Right forelimb (tissue), 1 donor: Measurements from ENCODE around the gene DIPK1C.

ENCODE experiments used
- DNase-seq: peaks from one replicate; pipeline ENCODE4 v3.0.0-alpha.2; 2018

DIPK1C gene

GRCh38 chr18:74480149-74480651, 23.1 kb upstream of the DIPK1C start:
- DNase-seq, result no peak

- DNase-seq, result no peak
These were observed 22.5 kb upstream of the DIPK1C start for GRCh38 chr18:74479486-74480148.

DNA sequence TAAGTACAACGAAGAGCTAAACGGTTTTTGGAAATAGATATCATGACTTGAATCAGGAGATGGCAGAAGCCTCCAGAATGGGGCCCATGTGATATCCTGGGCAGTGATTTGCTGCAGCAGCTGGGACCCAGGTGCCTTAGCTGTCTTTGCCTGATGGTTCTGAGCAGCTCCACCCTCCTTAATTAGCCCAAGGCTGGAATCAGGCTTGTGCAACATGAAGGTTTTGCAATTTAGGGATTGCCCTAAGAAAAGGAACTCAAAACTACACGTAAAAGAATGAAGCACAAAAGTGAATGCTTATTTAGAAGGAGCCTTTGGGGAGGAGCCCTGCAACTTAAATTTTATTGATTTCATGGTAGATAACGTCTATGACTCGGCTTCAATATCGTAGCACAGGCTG, 21.8 kb upstream of the DIPK1C start:
- no peak for DNase-seq

GRCh38 chr18:74478316-74478715, 21.2 kb upstream of the DIPK1C start:
- no peak for DNase-seq

GRCh38 chr18:74477771-74478170, 20.7 kb upstream of the DIPK1C start:
- no peak for DNase-seq

DNA sequence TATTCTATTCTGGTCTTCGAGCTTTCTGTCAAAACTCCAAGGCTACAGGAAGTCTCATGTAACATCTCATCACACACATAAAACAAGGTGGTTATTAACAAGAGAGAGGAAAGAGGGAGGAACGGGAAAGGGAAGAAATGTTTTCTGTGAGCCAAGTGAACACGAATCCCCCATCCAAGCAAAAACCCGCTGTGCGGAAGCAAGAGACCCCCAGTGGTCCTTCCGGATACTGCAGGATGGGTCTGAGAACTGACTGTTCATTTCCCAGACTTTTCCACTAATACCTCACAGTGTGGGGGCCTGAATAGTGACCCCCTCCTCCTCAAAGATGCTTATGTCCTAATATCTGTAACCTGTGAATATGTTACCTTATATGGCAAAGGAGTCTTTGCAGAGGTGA, 19.0 kb upstream of the DIPK1C start:
- DNase-seq, result peak; percentile 76

GRCh38 chr18:74473976-74474640, 17.0 kb upstream of the DIPK1C start:
- no peak for DNase-seq

DNA sequence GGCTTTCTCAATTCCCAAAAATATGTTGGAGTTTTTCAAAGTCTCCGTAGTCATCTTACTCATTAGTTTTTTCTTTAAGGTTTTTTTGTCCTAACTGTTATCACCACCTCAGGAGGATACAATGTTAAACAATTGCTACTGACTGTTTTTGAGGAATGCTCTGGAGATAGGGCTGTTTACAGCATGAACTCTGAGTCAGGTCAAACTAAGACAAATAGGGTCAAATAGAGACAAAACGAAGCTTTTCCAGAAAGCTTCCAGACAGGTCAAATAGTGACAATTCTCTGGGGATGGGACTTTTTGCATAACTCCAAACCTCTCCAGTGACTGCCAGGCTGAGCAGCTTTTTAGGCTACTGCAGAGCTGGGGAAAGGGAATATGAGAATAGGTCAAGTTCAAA, 15.2 kb upstream of the DIPK1C start:
- no peak for DNase-seq

- DNase-seq, result no peak
These were observed 11.5 kb upstream of the DIPK1C start for GRCh38 chr18:74468547-74469061.

- DNase-seq, result no peak
These were observed 8.7 kb upstream of the DIPK1C start for GRCh38 chr18:74465775-74466174.

DNA sequence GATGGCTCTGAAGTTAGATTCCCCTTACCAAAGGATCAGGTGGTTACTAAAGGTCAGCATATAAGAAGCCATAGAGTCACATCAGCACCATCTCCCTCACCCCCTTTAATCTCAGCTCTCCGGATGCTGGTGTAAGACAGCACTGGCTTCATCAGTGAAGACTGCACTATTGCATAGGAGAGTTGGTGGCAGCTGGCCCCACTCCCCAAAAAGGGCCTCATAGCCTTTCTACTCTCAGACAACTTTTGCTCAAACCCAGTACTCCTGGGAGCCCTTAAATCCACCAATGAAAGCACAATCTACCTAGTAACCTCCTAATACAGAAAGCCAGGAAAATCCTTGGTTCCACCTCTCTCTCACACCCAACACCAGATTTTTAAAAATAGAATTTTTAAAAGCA, 6.9 kb upstream of the DIPK1C start:
- no peak for DNase-seq

GRCh38 chr18:74463254-74463653, 6.1 kb upstream of the DIPK1C start:
- no peak for DNase-seq

GRCh38 chr18:74460825-74461224, 3.7 kb upstream of the DIPK1C start:
- no peak for DNase-seq

DNA sequence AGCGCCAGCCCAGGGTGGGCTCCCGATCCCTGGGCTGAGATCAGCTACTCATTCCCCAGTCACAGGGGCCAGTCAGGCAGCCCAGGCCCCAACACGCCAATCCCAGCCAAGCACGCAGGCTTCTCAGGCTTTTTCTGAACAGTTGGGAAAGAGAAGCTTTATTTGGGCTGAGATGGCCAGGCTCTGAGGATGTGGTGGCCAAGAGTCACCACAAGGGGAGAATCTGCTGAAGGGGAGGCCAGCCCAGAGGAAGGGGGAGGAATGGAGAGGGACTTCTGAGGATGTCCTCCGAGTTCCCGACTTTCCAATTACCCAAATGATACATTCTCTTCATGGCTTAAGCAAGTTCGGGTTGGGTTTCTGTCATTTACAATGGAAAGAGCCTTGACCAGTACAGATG, 2.8 kb upstream of the DIPK1C start:
- DNase-seq, result no peak

GRCh38 chr18:74457725-74458421, 765 bp upstream of the DIPK1C start:
- no peak for DNase-seq

- DNase-seq, result no peak
These were observed 612 bp downstream of the DIPK1C start for GRCh38 chr18:74456349-74457042.

GRCh38 chr18:74456017-74456348, 1.1 kb downstream of the DIPK1C start:
- no peak for DNase-seq

DNA sequence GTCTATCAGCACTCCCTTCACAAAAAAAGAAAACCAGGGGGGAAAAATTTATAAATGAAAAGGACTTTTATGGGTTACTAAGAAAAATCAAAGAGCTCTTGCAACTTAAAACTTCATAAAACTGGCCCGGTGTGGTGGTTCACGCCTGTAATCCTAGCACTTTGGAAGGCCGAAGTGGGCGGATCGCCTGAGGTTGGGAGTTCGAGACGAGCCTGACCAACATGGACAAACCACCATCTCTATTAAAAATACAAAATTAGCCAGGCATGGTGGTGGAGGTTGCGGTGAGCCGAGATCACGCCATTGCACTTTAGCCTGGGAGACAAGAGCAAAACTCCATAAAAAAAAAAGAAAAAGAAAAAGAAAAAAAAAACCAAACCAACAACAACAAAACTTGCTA, 1.7 kb downstream of the DIPK1C start:
- DNase-seq, result no peak

DNA sequence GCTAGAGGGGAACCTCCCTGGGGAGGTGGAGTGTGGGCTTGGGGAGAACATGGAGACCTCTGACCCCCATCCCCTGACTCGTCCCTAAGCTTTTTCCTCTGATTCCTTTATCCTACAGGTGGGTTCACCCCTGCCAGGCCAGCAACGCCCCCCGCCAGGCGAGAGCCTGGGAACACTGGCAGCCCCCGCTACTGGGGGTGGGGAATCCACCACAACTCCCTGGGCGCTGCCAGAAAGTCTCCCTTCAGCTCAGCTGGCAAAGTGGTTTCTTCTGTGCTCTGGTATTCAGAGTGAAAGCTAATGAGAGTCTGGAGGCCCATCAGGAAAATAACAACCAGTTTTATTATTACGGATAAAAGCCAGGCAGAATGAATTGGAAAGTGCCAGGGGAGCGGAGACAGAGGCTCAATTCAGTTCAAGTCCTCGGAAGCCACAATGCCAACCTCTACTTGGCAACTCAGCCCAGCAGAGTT, 2.8 kb downstream of the DIPK1C start:
- no peak for DNase-seq

DNA sequence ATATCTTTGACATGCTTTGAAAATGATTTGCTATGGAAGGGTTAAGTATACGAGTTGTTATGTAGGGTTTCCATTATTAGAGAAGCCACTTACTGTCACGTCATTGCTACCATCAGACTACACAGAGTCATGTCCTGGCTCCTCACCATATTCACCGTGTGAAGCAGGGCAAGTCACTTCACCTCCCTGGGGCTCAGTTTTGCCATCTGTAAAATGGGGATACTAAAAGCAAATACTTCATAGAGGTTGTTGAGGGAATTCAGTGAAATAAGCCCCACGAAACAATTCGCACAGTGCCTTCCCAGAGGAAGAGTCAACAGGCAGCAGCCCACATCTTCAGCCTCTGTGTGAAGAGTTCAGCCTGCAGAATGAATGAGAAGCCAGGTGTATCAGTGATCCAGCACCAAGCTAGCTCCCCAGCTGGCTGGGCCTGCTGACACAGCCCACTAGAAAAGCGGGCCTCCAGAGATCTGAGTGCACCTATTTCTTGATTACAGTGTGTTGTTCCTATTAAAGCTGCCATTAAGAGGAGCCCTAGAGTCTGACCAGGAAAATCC, 3.4 kb downstream of the DIPK1C start:
- DNase-seq, result no peak

GRCh38 chr18:74453016-74453566, 4.0 kb downstream of the DIPK1C start:
- no peak for DNase-seq

DNA sequence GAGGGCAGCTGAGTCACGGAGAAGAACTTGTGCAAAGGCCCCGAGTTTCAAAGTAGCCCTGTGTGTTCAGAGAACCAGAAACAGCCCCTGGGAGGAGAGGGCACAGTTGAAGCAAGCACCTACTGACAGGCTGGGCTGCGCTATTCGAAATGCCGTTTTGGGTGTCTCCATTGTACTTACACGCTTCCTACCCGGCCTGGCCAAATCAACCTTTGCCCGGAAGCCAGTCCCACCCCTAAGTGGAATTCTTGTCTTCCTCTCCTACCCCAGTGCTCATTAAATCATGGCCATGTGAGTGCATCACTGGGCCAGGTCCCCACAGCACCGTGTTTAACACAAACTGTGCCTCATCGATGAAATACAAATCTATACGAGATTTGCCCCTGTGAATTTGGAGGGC, 6.0 kb downstream of the DIPK1C start:
- DNase-seq, result no peak

GRCh38 chr18:74450626-74451025, 6.5 kb downstream of the DIPK1C start:
- DNase-seq, result no peak
